Right cardiac atrium (tissue), 5 donors: ENCODE measurements around the gene EIF3CL. TPM values are rescaled to one million over a fixed set of nuclear protein-coding genes. Genes with fewer than 3 reads are reported as not detected.
"Not testable (repeated sequence)": the region's sequence is repeated elsewhere in the genome, so short reads cannot be mapped to it uniquely, and the experiment has no call there.

Source experiments
- ATAC-seq, 2 donors: fragments of 200-7000 bp; cut with Tn5 transposase; one replicate each; pipeline versions ENCODE4 v1.8.0 to v1.9.1; 2020; ENCODE audit warnings: moderate library complexity in 2 of 2, mild to moderate bottlenecking in 1 of 2
- DNase-seq, 3 donors: peaks; one replicate each; pipeline ENCODE4 v3.0.0-alpha.2; 2020
- H3K27ac ChIP-seq: one replicate; pipeline ENCODE4 v1.5.1; 2013; ENCODE audit warnings: mild to moderate bottlenecking, low read length, control low read depth, moderate library complexity
- H3K27me3 ChIP-seq: one replicate; pipeline ENCODE4 v1.6.1; 2013; ENCODE audit not compliant: control insufficient read depth, insufficient read depth
- H3K4me1 ChIP-seq: one replicate; pipeline ENCODE4 v1.6.1; 2013; ENCODE audit warnings: low read length; ENCODE audit not compliant: control insufficient read depth, insufficient read depth
- H3K4me3 ChIP-seq: one replicate; pipeline ENCODE4 v1.5.1; 2013; ENCODE audit warnings: low read length, control low read depth
- H3K9me3 ChIP-seq: one replicate; pipeline ENCODE4 v1.6.1; 2013; ENCODE audit warnings: low read length; ENCODE audit not compliant: control insufficient read depth
- WGBS: extraction: QIAGEN DNeasy Blood & Tissue Kit; methylation state at CpG from one replicate; pipeline ENCODE4 v1.1.7; 2013; 5-methylcytosine and 5-hydroxymethylcytosine counted together
- intact Hi-C, 4 donors: fragments of 100-400 bp; cut with DNase I; formaldehyde crosslinking; loops; one replicate each; pipeline versions ENCODE4 v1.11.0 to v1.14.0; 2022 to 2023
- microRNA-seq, 2 donors: library from miRNA; unstranded; fragments of <30 nt; microRNA quantifications; one replicate each; pipeline ENCODE4 v1.2.0, GENCODE V29; 2020 to 2021
- polyA plus RNA-seq: library from polyadenylated mRNA; stranded (reverse); fragments of 200-250 nt; gene quantifications from one replicate; pipeline ENCODE4 v1.2.3, GENCODE V29; 2013
- total RNA-seq, 4 donors: library from RNA; stranded (reverse); fragmentation: NEBNext Ultra II Directional; extraction: Animal tissue kit (Norgen Biotek cat#: 25700); gene quantifications; one replicate each; pipeline ENCODE4 v1.2.1, GENCODE V29; 2021
- donor health status: healthy with polysubstance abuse.
- donor health status: DM: no; HTN: yes; CAD: no.
- donor health status: DM: no; HTN: no; CAD: no.
- donor health status: DM: no; HTN: yes; CAD: no; lungs with severe emphysema.
- donor health status: DM: yes; HTN: yes; CAD: no.

The EIF3CL gene
- total and polyA plus RNA-seq, 5 donors, result 17.4 to 54.2 (median 38.5) TPM

DNA sequence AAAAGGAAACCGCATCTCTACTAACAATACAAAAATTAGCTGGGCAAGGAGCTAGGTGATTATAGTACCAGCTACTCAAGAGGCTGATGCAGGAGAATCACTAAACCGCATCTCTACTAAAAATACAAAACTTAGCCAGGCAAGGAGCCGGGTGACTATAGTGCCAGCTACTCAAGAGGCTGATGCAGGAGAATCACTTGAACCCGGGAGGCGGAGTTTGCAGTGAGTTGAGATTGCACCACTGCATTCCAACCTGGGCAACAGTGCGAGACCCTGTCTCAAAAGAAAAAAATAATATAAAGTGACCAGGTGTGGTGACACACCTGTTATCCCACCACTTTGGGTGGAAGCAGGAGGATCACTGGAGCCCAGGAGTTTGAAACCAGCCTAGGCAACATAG is 65.4 kb downstream of the EIF3CL start:
- H3K27ac ChIP-seq, H3K27me3 ChIP-seq, intact Hi-C loops, H3K4me3 ChIP-seq, ATAC-seq, H3K4me1 ChIP-seq, DNase-seq, H3K9me3 ChIP-seq: not testable (repeated sequence)
- 92% methylated on average over 5 of the region's 6 CpGs for WGBS

DNA sequence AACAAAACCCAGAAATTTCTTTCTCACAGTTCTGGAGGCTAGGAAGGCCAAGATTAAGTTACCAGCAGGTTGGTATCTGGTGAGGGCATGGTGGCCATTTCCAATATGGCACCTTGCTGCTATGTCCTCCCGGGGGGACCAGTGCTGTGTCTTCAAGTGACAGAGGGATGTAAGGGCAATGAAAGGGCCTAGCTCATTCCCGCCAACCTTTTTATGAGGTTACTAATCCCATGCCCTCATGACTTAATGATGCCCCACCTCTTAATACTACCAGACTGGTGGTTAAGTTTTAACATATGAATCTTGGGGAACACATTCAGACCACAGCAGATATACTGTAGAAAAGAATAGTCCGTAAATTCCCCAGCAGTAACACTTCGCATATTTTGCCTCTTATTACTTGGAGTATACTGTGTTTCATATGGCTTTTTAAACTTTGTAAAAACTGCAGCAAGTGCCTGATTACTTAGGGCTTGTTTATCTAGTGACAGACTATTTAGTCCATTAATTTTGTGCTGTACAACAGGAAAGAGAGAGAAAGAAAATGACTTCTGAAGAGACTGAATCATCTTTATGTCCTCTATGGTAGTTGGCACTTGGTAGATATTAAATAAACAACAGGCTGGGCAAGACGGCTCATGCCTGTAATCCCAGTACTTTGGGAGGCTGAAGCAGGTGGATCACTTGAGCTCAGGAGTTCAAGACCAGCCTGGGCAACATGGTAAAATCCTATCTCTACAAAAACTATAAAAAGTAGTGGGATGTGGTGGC is 66.5 kb downstream of the EIF3CL start:
- H3K27me3 ChIP-seq, ATAC-seq, intact Hi-C loops, H3K4me3 ChIP-seq, H3K9me3 ChIP-seq, H3K27ac ChIP-seq, DNase-seq, H3K4me1 ChIP-seq: not testable (repeated sequence)
- WGBS, result 84% methylated on average over 5 of the region's 5 CpGs

DNA sequence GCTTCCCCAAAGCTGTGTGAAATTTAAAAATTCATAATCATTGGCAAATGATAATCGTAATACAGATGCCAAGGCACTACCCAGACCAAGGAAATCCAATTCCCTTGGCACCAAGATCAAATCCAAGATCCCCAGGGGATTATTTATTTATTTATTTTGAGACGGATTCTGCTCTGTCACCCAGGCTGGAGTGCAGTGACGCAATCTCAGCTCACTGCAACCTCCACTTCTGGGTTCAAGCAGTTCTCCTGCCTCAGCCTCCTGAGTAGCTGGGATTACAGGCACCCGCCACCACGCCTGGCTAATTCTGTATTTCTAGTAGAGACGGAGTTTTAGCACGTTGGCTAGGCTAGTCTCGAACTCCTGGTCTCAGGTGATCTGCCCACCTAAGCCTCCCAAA is 68.0 kb downstream of the EIF3CL start:
- ATAC-seq, intact Hi-C loops, H3K27me3 ChIP-seq, H3K4me3 ChIP-seq, DNase-seq, H3K27ac ChIP-seq, H3K4me1 ChIP-seq, H3K9me3 ChIP-seq: not testable (repeated sequence)
- 82% methylated on average over 8 of the region's 8 CpGs for WGBS

DNA sequence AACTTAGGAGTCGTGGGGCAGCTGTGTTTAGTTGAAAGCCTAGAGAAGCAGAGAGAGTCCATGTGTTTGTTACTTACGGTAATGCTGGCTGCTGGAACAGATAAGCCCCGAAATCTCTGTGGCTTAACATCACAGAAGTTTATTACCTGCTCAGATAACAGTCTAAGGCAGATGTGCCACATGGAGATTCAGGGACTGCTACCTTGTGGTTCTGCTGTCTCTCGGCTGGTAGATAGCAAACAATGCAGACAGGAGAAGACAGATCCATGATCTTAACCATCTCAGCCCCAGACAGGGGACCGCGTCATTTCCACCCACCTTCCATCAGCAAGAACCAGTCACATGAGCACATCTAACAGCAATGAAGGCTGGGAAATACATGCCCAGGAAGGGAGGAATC is 71.0 kb downstream of the EIF3CL start:
- H3K4me3 ChIP-seq, H3K9me3 ChIP-seq, ATAC-seq, intact Hi-C loops, H3K4me1 ChIP-seq, DNase-seq, H3K27me3 ChIP-seq, H3K27ac ChIP-seq: not testable (repeated sequence)
- WGBS, result 65% methylated on average over 6 of the region's 6 CpGs

DNA sequence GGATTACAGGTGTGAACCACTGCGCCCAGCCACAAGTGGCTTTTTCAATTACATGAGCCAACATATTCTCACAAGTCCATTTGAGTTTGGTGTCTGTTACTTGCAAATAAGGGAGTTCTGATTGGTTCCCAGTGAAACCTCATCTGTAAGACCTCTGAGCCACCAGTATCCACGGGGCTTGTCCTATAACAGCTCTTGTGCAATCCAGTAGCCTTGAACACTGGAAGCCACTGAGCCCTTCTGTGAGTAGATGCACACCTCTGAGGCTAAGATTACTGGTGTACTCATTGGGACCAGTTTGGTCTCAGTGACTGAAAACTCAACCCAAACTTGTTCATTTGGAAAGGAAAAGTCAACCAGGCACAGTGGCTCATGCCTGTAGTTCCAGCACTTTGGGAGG is 72.7 kb downstream of the EIF3CL start:
- intact Hi-C loops, ATAC-seq, H3K4me3 ChIP-seq, DNase-seq, H3K27ac ChIP-seq, H3K27me3 ChIP-seq, H3K9me3 ChIP-seq, H3K4me1 ChIP-seq: not testable (repeated sequence)
- WGBS, result 70% methylated on average over 2 of the region's 2 CpGs

DNA sequence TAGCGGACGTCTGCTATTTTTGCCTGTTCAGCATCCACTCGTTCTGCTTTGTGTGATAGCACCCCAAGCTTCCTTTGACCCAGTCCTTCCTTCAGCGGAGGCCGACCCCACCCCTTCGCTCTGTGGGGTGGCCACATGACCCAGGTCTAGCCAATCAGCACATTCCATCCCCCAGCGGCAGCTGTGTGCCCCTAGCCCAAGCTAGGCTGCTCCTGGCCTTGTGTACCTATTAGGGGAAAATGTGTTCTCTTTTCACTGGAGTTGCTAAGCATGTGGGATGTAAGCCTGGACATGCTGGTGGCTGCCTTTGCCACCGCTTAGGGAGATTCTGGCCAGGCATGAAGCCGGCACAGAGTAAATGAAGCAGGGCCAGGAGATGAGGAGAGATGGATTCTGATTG is 73.4 kb downstream of the EIF3CL start:
- ATAC-seq, intact Hi-C loops, H3K9me3 ChIP-seq, H3K4me3 ChIP-seq, H3K27ac ChIP-seq, H3K27me3 ChIP-seq, H3K4me1 ChIP-seq, DNase-seq: not testable (repeated sequence)
- WGBS, result 19% methylated on average over 7 of the region's 9 CpGs

Small RNA genes within 50 kb of the gene (microRNA-seq; reads per million reads assigned to microRNA genes)
- 0 reads per million in 2 donors for gene MIR6862-1

Other genes with a start within 250 kb of the EIF3CL start
- gene XPO6, start 191.9 kb downstream of the EIF3CL start, total RNA-seq, result 10 to 100 TPM; 30.2 to 36.4 (median 33.6) TPM
- 19.9 TPM for gene XPO6, start 191.9 kb downstream of the EIF3CL start, polyA plus RNA-seq
- gene SBK1, start 111.3 kb downstream of the EIF3CL start, total RNA-seq, result 1 to 10 TPM in 2 of 4 donors, under 1 TPM in 2; 0.19 to 1.3 (median 0.99) TPM
- gene SBK1, start 111.3 kb downstream of the EIF3CL start, polyA plus RNA-seq, result 1.2 TPM
- 1 to 10 TPM in 1 of 4 donors, under 1 TPM in 1, not detected in 2; 0.94 to 1.4 TPM for gene NPIPB6, start 40.3 kb downstream of the EIF3CL start, total RNA-seq
- 0.45 TPM for gene NPIPB6, start 40.3 kb downstream of the EIF3CL start, polyA plus RNA-seq
- not detected for gene NPIPB7, start 68.5 kb upstream of the EIF3CL start, total RNA-seq
- not detected for gene NPIPB7, start 68.5 kb upstream of the EIF3CL start, polyA plus RNA-seq
- 10 to 100 TPM; 10.0 to 17.9 (median 13.9) TPM for gene CLN3, start 88.2 kb upstream of the EIF3CL start, total RNA-seq
- gene CLN3, start 88.2 kb upstream of the EIF3CL start, polyA plus RNA-seq, result 12.4 TPM
- 1 to 10 TPM in 1 of 4 donors, under 1 TPM in 3; 0.37 to 1.0 (median 0.87) TPM for gene APOBR, start 90.8 kb upstream of the EIF3CL start, total RNA-seq
- gene APOBR, start 90.8 kb upstream of the EIF3CL start, polyA plus RNA-seq, result 0.68 TPM
- gene IL27, start 103.0 kb upstream of the EIF3CL start, total RNA-seq, result not detected
- not detected for gene IL27, start 103.0 kb upstream of the EIF3CL start, polyA plus RNA-seq
- 10 to 100 TPM; 63.7 to 69.8 (median 66.3) TPM for gene NUPR1, start 135.1 kb upstream of the EIF3CL start, total RNA-seq
- gene NUPR1, start 135.1 kb upstream of the EIF3CL start, polyA plus RNA-seq, result 106 TPM
- gene SGF29, start 150.1 kb upstream of the EIF3CL start, total RNA-seq, result 10 to 100 TPM; 13.8 to 21.4 (median 19.1) TPM
- 18.2 TPM for gene SGF29, start 150.1 kb upstream of the EIF3CL start, polyA plus RNA-seq
- 1 to 10 TPM; 2.1 to 3.8 (median 3.0) TPM for gene SULT1A2, start 193.2 kb upstream of the EIF3CL start, total RNA-seq
- 2.1 TPM for gene SULT1A2, start 193.2 kb upstream of the EIF3CL start, polyA plus RNA-seq
- gene SULT1A1, start 206.2 kb upstream of the EIF3CL start, total RNA-seq, result 10 to 100 TPM; 18.8 to 26.9 (median 22.0) TPM
- 29.1 TPM for gene SULT1A1, start 206.2 kb upstream of the EIF3CL start, polyA plus RNA-seq
- gene NPIPB8, start 234.2 kb upstream of the EIF3CL start, total RNA-seq, result under 1 TPM in 2 of 4 donors, not detected in 2; 0.44 to 0.95 TPM
- not detected for gene NPIPB8, start 234.2 kb upstream of the EIF3CL start, polyA plus RNA-seq